ENCODE measurements around the gene ATN1.

Gene ATN1

GRCh38 chr12:6957741-6958608 lies 30.2 kb downstream of the ATN1 start:
- no peak for DNase-seq

DNA sequence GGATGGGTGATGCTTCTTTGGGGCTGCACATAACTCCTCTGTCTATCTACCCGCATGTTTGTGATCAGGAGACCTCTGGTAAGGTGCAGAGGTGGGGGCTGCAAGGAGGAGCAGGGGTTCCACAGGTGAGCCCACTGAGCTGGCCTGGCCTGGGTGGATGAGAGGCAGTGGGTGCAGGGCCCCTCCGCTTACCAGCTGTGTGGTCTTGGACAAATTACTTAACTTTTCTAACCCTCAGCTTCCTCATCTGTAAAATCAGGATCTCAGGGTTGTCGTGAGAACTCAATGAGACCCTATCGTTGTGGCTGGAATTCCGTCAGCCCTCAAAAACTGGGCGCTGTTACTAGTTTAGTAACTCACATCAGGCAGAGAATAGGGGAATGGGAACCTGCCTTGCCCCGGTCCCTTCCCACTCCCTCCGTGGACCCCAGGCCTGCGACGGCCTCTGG lies 30.9 kb downstream of the ATN1 start:
- no peak for DNase-seq

DNA sequence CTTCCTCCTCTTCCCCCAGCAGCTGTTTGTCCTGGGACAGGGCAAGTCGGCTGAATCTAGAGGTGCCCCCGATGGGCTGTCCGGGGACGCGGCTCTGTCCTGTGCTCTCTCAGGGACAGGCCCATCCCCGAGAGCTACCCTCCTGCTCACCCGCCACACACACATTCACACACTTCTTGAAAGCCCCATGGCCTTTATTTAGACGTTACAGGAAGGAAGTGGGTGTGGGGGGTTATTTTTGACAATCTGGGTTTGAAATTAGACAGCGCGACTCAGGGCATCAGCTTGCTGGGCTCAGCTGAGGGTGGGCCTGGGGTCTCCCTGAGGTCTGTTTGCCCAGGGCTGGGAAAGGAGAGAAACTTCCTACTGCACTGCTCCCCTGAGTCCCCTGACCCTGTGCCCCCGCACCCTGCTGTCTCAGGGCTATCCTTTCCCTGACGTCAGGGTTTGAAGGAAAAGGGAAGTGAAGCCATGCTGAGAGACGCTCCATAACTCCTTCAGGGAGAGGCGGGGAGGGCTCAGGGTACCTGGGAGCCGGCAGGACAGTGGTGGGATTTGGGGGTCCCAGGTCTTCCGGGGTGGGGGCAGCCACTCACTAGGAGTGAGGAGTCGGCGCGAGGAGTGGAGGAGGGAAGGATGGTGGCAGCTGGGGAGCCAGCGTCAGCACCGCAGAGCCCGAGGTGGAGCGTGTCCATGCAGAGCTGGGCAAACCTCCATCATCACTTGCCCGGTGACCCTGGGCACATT lies 31.5 kb downstream of the ATN1 start:
- peak in 4 of 14 donors; percentile 41 to 59 (median 44) for DNase-seq

- DNase-seq, result no peak
Measured at GRCh38 chr12:6959805-6960592, 32.2 kb downstream of the ATN1 start.

- no peak for DNase-seq
Measured at GRCh38 chr12:6960593-6961277, 33.0 kb downstream of the ATN1 start.

DNA sequence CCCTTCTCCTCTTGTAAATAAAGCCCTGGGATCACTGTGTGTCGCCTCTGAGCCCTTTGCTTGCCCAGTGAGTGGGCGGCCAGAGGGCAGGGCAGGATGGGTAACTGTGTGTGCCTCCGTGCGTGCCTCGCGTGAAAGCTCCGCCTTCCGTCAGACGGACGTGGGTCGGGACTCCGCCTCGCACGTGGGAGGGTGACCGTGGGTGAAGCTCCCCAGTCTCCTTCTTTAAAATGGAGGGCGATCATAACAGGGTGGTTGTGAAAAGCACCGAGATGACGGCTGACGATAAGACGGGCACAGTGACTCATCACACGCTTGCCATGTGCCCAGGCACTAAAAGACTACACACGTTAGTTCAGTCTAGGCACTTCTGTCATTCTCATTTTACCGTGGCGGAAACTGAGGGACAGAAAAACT lies 33.5 kb downstream of the ATN1 start:
- DNase-seq, result no peak

DNA sequence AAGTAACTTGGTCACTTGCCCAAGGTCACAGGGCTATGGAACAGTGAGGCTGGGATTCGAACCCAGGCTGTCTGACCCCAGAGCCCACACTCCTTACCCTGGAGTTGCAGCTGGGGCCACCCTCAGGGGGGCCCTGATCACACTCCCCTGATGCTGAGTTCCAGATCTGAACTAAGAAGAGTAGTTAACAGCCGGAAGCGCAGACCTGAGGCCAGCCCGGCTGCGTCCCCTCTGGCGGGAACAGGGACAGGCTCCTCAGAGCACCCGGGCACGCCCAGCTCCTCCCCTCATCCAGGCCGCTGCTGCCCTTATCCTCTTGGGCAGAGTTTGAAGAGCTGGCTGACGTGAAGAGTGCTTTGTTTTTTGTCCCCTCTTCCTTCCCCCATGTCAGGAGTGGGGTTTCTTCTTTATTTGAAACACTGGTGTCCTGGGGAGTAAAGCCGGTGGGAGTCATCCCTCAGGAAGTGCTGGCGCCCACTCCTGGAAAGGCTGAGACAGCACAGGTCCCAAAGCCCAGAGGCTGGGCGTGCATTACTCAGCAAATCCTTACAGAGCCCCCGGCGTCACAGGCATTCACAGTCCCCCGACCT lies 34.0 kb downstream of the ATN1 start:
- peak in 4 of 14 donors; percentile 12 to 58 (median 18) for DNase-seq

- no peak for DNase-seq
Measured at GRCh38 chr12:6962285-6963015, 34.7 kb downstream of the ATN1 start.

GRCh38 chr12:6963016-6963731 lies 35.4 kb downstream of the ATN1 start:
- DNase-seq, result no peak

DNA sequence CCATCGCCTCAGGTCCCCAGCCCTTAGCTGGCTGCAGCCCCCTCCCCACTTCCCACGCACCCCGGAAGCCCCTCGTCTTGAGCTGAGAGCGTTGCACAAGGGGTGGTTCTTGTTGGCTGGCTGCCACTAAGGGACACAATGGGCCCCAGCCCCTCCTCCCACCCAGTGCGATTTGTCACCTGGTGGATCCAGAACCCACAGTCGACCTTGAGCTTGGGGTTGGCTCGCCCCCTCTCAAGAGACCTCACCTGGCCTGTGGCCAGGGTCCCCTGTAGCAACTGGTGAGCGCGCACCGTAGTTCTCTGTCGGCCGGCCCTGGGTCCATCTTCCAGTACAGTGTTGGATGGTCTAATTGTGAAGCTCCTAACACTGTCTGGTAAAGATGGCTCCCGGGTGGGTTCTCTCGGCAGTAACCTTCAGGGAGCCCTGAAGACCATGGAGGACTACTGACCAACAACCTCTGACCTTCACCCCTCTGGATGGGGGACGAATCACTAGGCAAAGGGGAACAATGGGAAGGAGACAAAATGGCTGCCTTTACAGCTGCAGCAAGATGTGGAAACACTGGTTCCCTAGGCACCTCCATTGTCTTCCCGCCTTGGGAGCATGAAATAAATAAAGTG lies 36.1 kb downstream of the ATN1 start:
- no peak for DNase-seq

GRCh38 chr12:6964605-6965025 lies 36.9 kb downstream of the ATN1 start:
- no peak for DNase-seq

- peak in 13 of 14 donors; percentile 14 to 79 (median 60) for DNase-seq
Measured at GRCh38 chr12:6965026-6965661, 37.4 kb downstream of the ATN1 start.

DNA sequence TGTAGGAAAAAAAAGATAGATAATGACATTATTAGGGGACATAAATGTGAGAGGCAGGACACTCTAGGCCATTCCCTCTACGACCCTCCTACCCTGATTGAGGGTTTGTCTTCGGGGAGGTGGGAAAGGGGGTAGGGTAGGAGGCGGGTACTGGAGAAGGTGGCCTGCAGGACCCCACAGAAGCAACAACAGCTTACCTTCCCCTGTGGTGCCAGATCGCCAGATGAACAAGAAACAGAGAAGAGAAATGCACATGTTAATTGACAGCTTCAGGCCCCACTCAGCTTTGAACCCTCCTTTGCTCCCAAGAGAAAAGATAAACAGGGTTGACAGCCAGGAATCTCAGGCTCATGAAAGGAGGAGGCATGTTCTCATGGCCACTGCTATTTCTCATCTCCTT lies 38.0 kb downstream of the ATN1 start:
- DNase-seq, result no peak

GRCh38 chr12:6966351-6966750 lies 38.6 kb downstream of the ATN1 start:
- DNase-seq, result no peak

- DNase-seq, result no peak
Measured at GRCh38 chr12:6967651-6968100, 39.9 kb downstream of the ATN1 start.

DNA sequence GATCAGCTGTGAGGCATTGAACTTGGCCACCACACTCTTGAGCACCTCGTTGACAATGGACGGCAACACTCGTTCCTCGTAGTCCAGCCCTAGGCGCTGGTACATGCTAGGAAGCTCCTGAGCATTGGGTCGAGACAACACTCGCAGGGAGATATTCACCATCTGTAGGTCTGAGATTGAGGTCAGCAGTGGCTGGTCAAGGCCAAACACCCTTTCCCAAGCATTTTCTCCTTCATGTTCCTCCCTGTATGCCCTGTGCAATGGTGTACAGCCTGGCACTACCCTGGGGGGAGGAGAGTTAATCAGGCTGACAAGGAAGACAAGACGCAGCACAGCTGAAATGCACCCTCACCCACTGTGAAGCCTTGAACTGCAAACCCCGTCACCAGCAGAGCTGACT lies 40.7 kb downstream of the ATN1 start:
- no peak for DNase-seq

DNA sequence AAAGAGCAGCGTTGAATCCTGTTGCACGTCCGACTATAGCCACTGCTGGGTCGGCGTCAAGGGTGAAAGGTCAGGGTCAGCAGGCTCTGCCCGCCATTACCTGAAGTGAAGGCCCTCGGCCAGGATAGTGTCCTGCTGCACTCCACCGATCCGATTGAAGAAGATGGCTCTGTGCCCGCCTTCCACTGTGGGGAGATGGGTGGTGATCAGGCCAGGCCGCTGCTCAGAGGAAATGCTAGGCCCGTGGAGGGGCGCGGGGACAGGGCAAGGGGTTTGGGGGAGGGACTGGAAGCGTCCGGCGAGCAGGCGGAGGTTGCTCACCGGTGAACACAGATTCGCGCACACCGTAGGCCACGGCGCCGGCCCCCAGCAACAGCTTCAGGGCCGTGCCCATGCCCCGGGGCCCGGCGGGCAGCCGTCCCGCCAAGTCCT lies 42.4 kb downstream of the ATN1 start:
- DNase-seq, result no peak

- DNase-seq, result no peak
Measured at GRCh38 chr12:6974180-6974579, 46.4 kb downstream of the ATN1 start.
